ENCODE measurements around the gene SETBP1.

SETBP1 gene

DNA sequence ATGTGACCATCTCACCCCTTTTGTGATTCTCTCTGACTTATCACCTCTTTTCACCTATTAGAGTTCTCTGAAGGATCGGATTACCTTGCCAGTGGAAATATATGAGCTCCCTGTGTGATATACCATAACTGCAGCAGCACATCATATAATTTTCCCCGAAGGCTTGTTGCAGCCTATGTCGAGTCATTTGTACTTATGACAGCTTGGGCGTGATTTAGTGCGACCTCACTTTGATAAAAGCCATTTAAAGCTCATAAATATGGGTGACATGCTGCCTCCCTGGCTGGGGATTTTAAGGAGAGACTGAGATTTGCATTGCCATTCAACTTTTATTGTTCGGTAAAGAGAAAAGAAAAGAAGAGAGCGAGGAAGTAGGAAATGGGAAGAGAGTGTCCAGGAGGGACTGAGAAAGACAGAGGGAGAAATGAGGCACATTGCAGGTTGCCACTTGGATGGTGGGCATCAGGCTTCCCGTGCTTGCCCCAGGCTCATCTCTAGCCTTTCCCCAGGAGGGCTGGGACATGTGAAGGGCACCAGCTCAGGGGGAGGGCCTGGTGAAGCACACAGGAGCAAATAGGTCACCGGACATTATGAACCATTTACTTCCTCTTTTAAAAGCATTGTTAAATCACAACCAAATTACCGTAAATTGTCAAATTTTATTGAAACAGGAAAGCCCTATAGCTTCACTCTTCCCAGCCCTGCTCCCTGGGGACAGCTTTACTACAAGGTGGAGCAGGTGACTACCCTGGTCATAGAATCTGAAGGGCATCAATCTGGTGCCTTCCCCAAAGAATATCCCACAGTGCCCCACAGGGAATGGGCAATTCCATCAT is 161.3 kb downstream of the SETBP1 start:
- no peak for DNase-seq (ENCODE audit: low read depth in 2 of 2)

DNA sequence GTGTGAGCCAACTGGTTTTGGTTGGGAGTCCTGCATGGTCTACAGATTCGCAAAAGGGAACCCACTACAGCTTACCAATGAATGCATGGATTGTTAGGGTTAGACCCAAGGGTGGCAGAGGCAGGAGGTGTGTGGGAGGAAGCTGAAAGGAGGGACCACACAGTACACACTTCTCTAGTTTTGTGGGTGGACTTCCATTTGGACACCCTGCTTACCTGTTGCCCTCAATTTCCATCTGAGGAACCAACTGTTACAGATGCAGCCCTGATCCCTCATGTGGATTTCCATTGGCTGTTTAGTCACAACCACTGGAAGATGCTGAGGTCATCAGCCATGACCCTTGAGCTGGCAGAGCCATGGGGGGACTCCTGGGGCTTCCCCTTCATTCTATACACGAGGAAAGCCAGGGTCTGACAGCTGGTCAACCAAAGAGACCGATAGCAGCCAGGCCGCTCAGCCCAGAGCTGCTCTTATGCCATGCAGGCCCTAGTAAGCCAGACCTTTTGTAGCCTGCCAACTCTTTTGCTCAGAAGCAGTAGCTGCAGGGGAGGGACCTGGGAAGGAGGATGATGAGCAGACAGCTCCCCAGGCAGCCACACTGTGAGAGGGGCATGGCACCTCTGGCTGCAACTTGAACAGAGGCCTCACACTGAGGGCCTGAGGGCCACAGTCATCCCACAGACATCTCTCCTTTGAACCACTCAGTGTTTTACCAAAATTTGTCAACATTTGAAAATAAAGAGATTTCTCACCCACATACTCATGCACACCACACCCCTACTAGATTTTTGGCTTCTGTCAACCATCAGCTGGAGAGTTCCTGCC is 162.1 kb downstream of the SETBP1 start:
- DNase-seq (ENCODE audit: low read depth in 2 of 2) = no peak

- no peak for DNase-seq (ENCODE audit: low read depth in 2 of 2)
Observed at GRCh38 chr18:44844486-44844885, 163.8 kb downstream of the SETBP1 start.

DNA sequence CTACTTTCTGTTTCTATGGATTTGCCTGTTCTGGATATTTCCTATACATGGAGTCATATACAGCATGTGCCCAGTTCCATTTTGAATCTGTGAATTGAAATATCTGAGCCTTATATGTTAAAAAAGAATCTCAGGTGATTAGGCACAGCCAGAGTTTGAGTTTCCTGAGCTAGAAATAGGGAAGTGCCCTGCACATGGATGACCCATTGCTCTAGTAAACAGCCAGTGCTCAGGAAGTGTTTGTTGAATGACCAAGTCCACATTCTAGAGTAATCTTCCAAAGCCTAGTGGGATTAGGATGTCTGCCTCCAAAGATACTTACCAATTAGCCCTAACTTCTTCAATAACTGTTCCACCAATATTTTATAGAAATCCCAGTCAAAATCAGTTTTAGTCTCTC is 165.8 kb downstream of the SETBP1 start:
- DNase-seq (ENCODE audit: low read depth in 2 of 2) = no peak

DNA sequence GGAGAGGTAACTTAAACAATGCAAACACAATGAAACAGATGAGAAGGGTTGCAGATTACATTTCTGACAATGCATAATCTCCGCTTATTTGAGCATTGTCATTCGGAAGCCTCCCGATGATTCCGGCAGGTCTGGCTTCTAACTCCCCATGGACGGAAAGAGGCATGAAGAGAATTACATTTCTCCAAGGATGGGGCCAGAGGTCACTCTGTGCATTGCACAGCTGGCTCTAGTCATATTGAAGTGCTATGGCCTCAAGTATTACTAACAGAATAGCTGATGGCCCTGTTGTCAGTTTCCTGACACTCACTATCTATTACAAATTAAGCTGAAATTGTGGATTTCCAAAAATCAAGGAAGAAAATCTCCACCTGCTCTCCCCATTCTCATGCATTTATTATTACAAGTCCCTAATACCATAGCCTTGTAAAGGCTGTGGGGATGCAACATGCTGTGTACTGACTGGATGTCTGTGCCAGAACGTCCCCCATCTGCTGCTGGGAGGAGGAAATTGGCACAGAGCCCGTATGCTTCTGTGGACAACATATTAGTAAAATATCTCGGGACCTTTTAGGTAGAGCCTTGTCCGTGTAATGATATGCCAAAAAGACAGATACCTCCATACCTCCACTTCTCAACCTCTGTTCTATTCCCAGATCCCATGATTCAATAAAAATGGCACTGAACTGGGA is 168.1 kb downstream of the SETBP1 start:
- no peak for DNase-seq (ENCODE audit: low read depth in 2 of 2)

DNA sequence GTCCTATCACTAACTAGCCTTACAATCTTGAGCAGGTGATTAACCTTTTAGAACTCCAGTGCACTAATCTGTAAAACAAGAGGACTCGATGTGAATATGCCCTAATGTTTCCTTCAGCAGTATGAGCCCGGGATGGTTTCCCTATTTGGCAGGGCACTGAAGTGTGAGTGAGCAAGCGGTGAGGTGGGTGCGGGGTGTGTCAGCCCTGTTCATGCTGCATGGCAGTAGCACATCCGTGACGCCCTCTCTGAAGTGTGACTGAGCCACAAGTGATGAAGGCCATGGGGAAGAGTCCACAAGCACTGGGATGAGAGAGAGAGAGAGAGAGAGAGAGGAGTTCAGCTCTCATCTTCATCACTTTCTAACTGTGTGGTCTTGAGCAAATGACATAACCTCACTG is 168.7 kb downstream of the SETBP1 start:
- no peak for DNase-seq (ENCODE audit: low read depth in 2 of 2)

- no peak for DNase-seq (ENCODE audit: low read depth in 2 of 2)
Observed at GRCh38 chr18:44850001-44850400, 169.3 kb downstream of the SETBP1 start.

- DNase-seq (ENCODE audit: low read depth in 2 of 2) = no peak
Observed at GRCh38 chr18:44851856-44852621, 171.4 kb downstream of the SETBP1 start.

GRCh38 chr18:44852818-44853217 is 172.1 kb downstream of the SETBP1 start:
- no peak for DNase-seq (ENCODE audit: low read depth in 2 of 2)

DNA sequence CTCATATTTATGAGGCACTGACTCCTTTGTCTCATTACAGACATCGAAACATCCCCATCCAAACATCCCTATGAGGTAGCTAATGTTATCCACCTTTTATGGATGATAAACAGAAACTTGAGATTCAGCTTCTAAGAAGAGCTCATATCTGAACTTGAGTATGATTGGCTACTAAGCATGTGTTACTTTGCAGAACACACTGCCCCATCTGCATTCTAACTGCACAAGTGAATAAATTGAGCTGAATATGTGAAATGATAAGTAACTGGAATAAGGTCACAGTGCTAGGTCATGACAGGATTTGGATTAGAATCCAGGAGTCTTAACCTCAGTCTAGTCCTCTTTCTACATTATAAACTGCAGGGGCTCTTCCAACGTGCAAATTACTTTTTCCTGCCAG is 172.7 kb downstream of the SETBP1 start:
- DNase-seq (ENCODE audit: low read depth in 2 of 2) = no peak

DNA sequence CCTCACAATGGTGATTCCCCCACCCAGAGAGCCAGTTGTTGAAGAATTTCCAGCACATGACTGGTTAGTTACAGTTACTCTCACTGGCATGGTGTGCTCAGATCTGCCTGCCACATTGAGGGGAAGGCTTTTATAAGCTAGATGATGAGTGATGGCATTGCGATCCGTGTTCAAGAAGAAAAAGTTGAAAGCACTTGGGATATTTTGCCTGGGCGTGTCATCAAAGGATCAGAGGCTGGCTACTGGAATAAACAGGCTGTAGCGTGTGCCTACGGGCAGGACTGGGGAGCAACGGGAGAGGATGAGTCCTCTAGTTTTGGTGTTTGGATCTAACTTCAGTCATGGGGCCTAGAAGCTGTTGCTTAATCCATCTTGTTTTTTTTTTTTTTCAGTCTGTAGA is 175.0 kb downstream of the SETBP1 start:
- DNase-seq (ENCODE audit: low read depth in 2 of 2) = no peak

- DNase-seq (ENCODE audit: low read depth in 2 of 2) = no peak
Observed at GRCh38 chr18:44856157-44856556, 175.5 kb downstream of the SETBP1 start.

GRCh38 chr18:44857081-44857480 is 176.4 kb downstream of the SETBP1 start:
- no peak for DNase-seq (ENCODE audit: low read depth in 2 of 2)

GRCh38 chr18:44857744-44858491 is 177.2 kb downstream of the SETBP1 start:
- DNase-seq (ENCODE audit: low read depth in 2 of 2) = no peak

DNA sequence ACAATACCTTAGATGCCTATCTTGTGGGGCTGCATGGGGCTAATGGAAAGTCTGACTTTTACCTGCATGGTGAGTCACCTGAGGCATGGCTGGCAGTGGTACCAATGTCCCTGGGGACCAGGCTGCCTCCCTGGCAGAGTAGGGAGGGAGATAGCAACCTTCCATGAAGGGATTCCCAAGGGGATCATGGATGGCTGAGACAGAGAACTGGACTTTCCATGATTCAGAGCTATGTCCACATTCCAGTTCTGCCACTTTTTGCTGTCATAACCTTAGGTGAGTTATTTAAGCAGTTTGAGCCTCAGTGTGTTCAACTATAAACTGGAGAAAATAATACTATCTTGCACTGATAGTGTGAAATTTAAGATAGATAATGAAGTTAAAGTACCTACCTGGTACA is 178.6 kb downstream of the SETBP1 start:
- no peak for DNase-seq (ENCODE audit: low read depth in 2 of 2)

- DNase-seq (ENCODE audit: low read depth in 2 of 2) = no peak
Observed at GRCh38 chr18:44859751-44860439, 179.2 kb downstream of the SETBP1 start.

DNA sequence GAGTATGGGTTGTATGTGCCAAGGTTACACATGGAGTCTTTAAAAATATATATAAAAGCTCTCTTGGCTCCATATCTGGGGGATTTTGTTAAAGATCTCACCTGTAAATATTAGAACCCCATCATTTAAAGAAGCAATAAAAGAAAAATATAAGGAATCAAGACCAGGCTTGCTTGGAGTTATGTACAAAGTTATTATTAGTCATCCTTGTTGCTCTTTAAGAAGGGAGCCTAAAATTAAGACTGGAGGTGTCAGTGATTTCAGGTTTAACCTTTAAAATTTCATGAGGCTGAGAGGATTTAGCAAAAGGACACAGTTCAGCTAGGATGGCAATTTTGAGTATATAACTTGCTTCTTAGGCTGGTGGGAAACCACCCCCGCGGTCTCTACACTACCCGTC is 181.4 kb downstream of the SETBP1 start:
- no peak for DNase-seq (ENCODE audit: low read depth in 2 of 2)

DNA sequence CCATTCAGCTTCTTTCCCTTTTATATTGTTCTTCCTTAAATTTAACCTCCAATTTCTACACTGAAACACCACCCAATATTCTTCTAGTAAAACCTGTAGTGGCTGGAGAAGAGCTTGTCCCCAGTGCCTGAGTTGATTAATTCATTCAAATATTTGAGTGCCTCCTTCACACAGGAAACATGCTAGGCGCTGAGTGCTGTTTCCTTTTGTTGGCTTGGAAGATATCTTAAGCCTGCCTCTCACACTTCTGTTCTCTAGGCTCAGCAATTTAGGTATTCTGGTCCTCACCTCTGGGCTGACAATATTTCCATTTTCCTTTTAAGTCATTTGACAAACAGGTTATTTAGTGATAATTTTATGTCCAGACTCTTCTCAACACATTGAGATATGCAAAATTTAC is 185.4 kb downstream of the SETBP1 start:
- no peak for DNase-seq (ENCODE audit: low read depth in 2 of 2)

GRCh38 chr18:44869533-44869932 is 188.8 kb downstream of the SETBP1 start:
- no peak for DNase-seq (ENCODE audit: low read depth in 2 of 2)
